Measurements from ENCODE around the gene DHRS4. TPM values are rescaled to one million over a fixed set of nuclear protein-coding genes. Genes with fewer than 3 reads are reported as not detected.

DHRS4 gene
- total and polyA plus RNA-seq, 9 of the 15 experiments (the other 6 are each of a cell fraction or from before 2014, with no cell fraction given), result 0.51 to 35.9 (median 10.1) TPM

GRCh38 chr14:23932639-23933038 lies 20.9 kb upstream of the DHRS4 start (continued):
- TF ChIP-seq PATZ1 (CRISPR knock-in tag; IDR thresholded peaks at IDR 0.05; ENCODE audit: borderline replicate concordance), result no peak
- no peak for TF ChIP-seq ZHX1 (conservative IDR thresholded peaks at IDR 0.05; ENCODE audit: low read length)
- 0 out of 2 replicates have a peak, but pooled peaks have one; percentile 27 for TF ChIP-seq ZNF707 (CRISPR knock-in tag; conservative IDR thresholded peaks at IDR 0.05)
- peak; percentile 53; the same call in 1 of the 2 replicates for TF ChIP-seq FOXM1 (IDR thresholded peaks at IDR 0.05; ENCODE audit: low read depth)
- no peak for TF ChIP-seq FOXM1 (CRISPR knock-in tag; IDR thresholded peaks at IDR 0.05; ENCODE audit: low read depth)
- TF ChIP-seq KLF10 (CRISPR knock-in tag; IDR thresholded peaks at IDR 0.05), result no peak
- no peak for TF ChIP-seq CBX5 (IDR thresholded peaks at IDR 0.05; ENCODE audit: borderline replicate concordance, low read depth)
- no peak for TF ChIP-seq RBFOX2 (IDR thresholded peaks at IDR 0.05; ENCODE audit: low read depth, low read length)
- TF ChIP-seq MYNN (IDR thresholded peaks at IDR 0.05), result no peak
- no peak for TF ChIP-seq MYNN (CRISPR knock-in tag; IDR thresholded peaks at IDR 0.05)
- TF ChIP-seq GABPB1 (CRISPR knock-in tag; IDR thresholded peaks at IDR 0.05), result no peak
- no peak for TF ChIP-seq ARID2 (IDR thresholded peaks at IDR 0.05)
- no peak for TF ChIP-seq E4F1 (CRISPR knock-in tag; IDR thresholded peaks at IDR 0.05; ENCODE audit: borderline replicate concordance)
- TF ChIP-seq RBM15 (IDR thresholded peaks at IDR 0.05; ENCODE audit: insufficient read depth, low read length), result no peak
- TF ChIP-seq WHSC1 (IDR thresholded peaks at IDR 0.05; ENCODE audit: low read length), result no peak
- TF ChIP-seq ZNF282 (CRISPR knock-in tag; IDR thresholded peaks at IDR 0.05), result no peak
- no peak for TF ChIP-seq ZBTB49 (CRISPR knock-in tag; IDR thresholded peaks at IDR 0.05; ENCODE audit: borderline replicate concordance)
- TF ChIP-seq ZFP36 (IDR thresholded peaks at IDR 0.05; ENCODE audit: low read depth, low read length, partially characterized antibody), result no peak
- TF ChIP-seq MTF1 (CRISPR knock-in tag; IDR thresholded peaks at IDR 0.05; ENCODE audit: borderline replicate concordance), result peak; percentile 68; the same call in 1 of the 2 replicates
